Measurements from ENCODE around the gene DLK2. TPM values are rescaled to one million over a fixed set of nuclear protein-coding genes. Genes with fewer than 3 reads are reported as not detected.

The DLK2 gene
- total and polyA plus RNA-seq, 8 donors: 0.22 to 1.1 (median 0.31) TPM; not detected in 2

DNA sequence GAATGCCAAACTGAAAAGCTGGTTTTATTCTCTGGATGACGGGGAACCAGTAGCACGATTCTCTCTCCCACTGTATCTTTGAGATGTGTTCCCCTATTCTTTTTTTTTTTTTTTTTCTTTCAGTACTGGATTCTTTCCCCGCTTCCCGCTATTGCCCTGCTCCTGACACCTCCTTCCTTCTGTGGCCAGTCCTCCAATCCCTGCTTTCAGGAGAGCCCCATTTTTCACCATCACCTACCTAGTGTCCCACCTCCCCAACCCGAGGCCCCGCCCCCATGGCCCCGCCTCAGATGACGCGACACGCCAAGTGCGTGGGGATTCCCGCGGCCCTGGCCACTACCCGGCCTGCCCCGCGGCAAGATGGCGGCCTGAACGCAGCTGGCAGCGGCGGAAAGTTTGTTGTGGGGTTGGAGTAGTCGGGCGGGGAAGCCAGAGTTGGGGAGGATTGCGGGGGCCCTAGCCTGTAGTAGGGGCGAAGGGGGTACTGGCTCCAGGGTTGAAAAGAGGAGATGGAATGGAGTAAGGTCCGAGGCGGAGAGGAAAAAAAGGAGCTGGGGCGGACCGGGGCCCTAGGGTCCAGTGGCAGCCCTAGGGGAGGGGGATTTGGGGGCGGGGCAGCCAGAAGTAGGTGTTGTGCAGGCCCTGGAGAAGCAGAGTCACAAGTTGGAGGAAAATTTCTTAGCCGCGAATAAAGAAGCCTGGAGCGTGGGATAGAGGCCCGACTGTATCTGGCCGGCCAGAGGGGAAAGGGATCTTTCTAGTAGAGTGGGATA is 22.1 kb upstream of the DLK2 start, which contains the start of gene TJAP1:
Gene TJAP1, plus strand, starts transcription at position 336 of the 773 bp plus-strand sequence. CDS start 21,432 bp downstream, outside the sequence.
- peak; percentile 100 for ATAC-seq
- WGBS, 2 donors: 0 to 1% methylated on average over 34 of the region's 34 CpGs
- peak; percentile 92 to 98 (median 95) for DNase-seq
- FAIRE-seq: no peak
- Histone ChIP-seq H3K36me3 (no peaks in the 10 kb centered on the region), H3K27me3 (no peaks in the 10 kb centered on the region), H3K4me1 (peaks cover 6 to 17% (median 13%) of the 10 kb centered on the region in 3 donors), H3K4me3 (peak within 1 kb of the TSS; percentile 49 to 71 (median 59)), H3K27ac (peak within 1 kb of the TSS; percentile 29 to 73 (median 60)), H3K9me3 (no peaks in the 10 kb centered on the region)
- TF ChIP-seq, protein P1, sequence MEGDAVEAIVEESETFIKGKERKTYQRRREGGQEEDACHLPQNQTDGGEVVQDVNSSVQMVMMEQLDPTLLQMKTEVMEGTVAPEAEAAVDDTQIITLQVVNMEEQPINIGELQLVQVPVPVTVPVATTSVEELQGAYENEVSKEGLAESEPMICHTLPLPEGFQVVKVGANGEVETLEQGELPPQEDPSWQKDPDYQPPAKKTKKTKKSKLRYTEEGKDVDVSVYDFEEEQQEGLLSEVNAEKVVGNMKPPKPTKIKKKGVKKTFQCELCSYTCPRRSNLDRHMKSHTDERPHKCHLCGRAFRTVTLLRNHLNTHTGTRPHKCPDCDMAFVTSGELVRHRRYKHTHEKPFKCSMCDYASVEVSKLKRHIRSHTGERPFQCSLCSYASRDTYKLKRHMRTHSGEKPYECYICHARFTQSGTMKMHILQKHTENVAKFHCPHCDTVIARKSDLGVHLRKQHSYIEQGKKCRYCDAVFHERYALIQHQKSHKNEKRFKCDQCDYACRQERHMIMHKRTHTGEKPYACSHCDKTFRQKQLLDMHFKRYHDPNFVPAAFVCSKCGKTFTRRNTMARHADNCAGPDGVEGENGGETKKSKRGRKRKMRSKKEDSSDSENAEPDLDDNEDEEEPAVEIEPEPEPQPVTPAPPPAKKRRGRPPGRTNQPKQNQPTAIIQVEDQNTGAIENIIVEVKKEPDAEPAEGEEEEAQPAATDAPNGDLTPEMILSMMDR (IDR thresholded peaks at IDR 0.05): no peak
- intact Hi-C loops (cut with DNase I): no loop called here

GRCh38 chr6:43476746-43477145 is 21.4 kb upstream of the DLK2 start:
- Histone ChIP-seq H3K36me3 (no peaks in the 10 kb centered on the region), H3K4me3 (peak overlapping the region in 2 of 4 donors; percentile 66 to 71), H3K9me3 (no peaks in the 10 kb centered on the region), H3K27me3 (no peaks in the 10 kb centered on the region), H3K27ac (peak overlapping the region in 2 of 4 donors; percentile 46 to 69), H3K4me1 (peaks cover 6 to 13% (median 11%) of the 10 kb centered on the region in 3 donors)
- DNase-seq (no peak), FAIRE-seq (no peak), ATAC-seq (no peak)
- intact Hi-C loops (cut with DNase I): no loop called here
- 23 to 27% methylated on average over 2 of the region's 2 CpGs for WGBS, 2 donors
- TF ChIP-seq, protein P1 (IDR thresholded peaks at IDR 0.05): no peak

- TF ChIP-seq, protein P1 (IDR thresholded peaks at IDR 0.05): no peak
- Histone ChIP-seq H3K4me3 (no peak overlapping the region), H3K27me3 (no peaks in the 10 kb centered on the region), H3K36me3 (no peaks in the 10 kb centered on the region), H3K4me1 (peaks cover 6 to 13% (median 8%) of the 10 kb centered on the region in 3 donors), H3K27ac (no peak overlapping the region), H3K9me3 (no peaks in the 10 kb centered on the region)
- 75 to 81% methylated on average over 6 of the region's 6 CpGs for WGBS, 2 donors
- FAIRE-seq: no peak
- ATAC-seq: no peak
- no peak for DNase-seq
- intact Hi-C loops (cut with DNase I): no loop called here
These were observed 20.2 kb upstream of the DLK2 start for GRCh38 chr6:43475516-43475915.

DNA sequence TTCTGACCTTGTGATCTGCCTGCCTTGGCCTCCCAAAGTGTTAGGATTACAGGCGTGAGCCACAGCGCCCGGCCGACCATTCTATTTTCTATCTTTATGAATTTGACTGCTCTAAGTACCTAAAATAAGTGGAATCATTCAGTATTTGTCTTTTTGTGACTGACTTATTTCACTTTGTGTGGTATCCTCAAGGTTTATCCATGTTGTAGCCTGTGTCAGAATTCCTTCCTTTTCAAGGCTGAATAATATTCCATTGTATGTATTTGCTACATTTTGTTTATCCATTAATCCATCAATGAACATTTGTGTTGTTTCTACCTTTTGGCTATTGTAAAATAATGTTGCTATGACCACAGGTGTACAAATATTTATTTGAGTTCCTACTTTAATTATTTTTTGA is 17.2 kb upstream of the DLK2 start:
- FAIRE-seq (no peak), DNase-seq (no peak), ATAC-seq (no peak)
- Histone ChIP-seq H3K4me1 (no peaks in the 10 kb centered on the region), H3K9me3 (no peaks in the 10 kb centered on the region), H3K27ac (no peak overlapping the region), H3K36me3 (no peaks in the 10 kb centered on the region), H3K27me3 (no peaks in the 10 kb centered on the region), H3K4me3 (no peak overlapping the region)
- intact Hi-C loops (cut with DNase I): no loop called here
- TF ChIP-seq, protein P1 (IDR thresholded peaks at IDR 0.05): no peak
- 92 to 95% methylated on average over 4 of the region's 4 CpGs for WGBS, 2 donors

- FAIRE-seq: no peak
- H3K4me1 ChIP-seq: no peaks in the 10 kb centered on the region
- TF ChIP-seq, protein P1 (IDR thresholded peaks at IDR 0.05): no peak
- intact Hi-C loops (cut with DNase I): no loop called here
- no peak for DNase-seq
- 9 to 28% methylated on average over 1 of the region's 1 CpG for WGBS, 2 donors
- no peak overlapping the region for H3K4me3 ChIP-seq
- H3K36me3 ChIP-seq: no peaks in the 10 kb centered on the region
- no peaks in the 10 kb centered on the region for H3K27me3 ChIP-seq
- ATAC-seq: peak in 2 of 4 donors; percentile 54 to 84
- no peak overlapping the region for H3K27ac ChIP-seq
- no peaks in the 10 kb centered on the region for H3K9me3 ChIP-seq
These were observed 16.1 kb upstream of the DLK2 start for GRCh38 chr6:43471399-43471798.

Data from pancreas (tissue), 10 donors.